Tibial nerve (tissue), 4 donors: Measurements from ENCODE around the gene ANXA7. TPM values are rescaled to one million over a fixed set of nuclear protein-coding genes. Genes with fewer than 3 reads are reported as not detected.

Experiments used
- DNase-seq, 2 donors: peaks; one replicate each; pipeline ENCODE4 v3.0.0-alpha.2; 2019; ENCODE audit warnings: low spot score in 2 of 2
- H3K27ac ChIP-seq, 4 donors: fragments of 200-600 bp; sonication (generic) in 3 of 4; one replicate each; pipeline ENCODE4 v1.5.1; 2017 to 2019; ENCODE audit warnings: mild to moderate bottlenecking in 1 of 4
- H3K27me3 ChIP-seq, 2 donors: fragments of 200-600 bp; sonication (generic) in 1 of 2; one replicate each; pipeline versions ENCODE4 v1.5.1 to v1.6.0; 2017 to 2019
- H3K36me3 ChIP-seq, 3 donors: fragments of 200-600 bp; sonication (generic); one replicate each; pipeline ENCODE4 v1.5.1; 2018 to 2019
- H3K4me1 ChIP-seq, 4 donors: fragments of 200-600 bp; sonication (generic) in 3 of 4; one replicate each; pipeline ENCODE4 v1.5.1; 2017 to 2019
- H3K4me3 ChIP-seq, 4 donors: fragments of 200-600 bp; sonication (generic) in 3 of 4; one replicate each; pipeline ENCODE4 v1.5.1; 2017 to 2019; ENCODE audit warnings: mild to moderate bottlenecking in 1 of 4, moderate library complexity in 1 of 4
- H3K9me3 ChIP-seq, 4 donors: fragments of 200-600 bp; sonication (generic) in 3 of 4; one replicate each; pipeline ENCODE4 v1.5.1; 2017 to 2019
- CTCF ChIP-seq, 5 experiments: fragments of 200-600 bp in 3 of 5; fragments of 450-650 bp in 2 of 5; sonication (generic) in 3 of 5; IDR thresholded peaks; one replicate each; pipeline ENCODE4 v1.5.1; 2016 to 2019; ENCODE audit warnings: antibody characterized with exemption in 5 of 5, mild to moderate bottlenecking in 3 of 5, moderate library complexity in 2 of 5
- EP300 ChIP-seq, 2 donors: sonication (generic); formaldehyde crosslinking; IDR thresholded peaks; one replicate each; pipeline ENCODE4 v1.6.1; 2017; ENCODE audit warnings: antibody characterized with exemption in 2 of 2, mild to moderate bottlenecking in 1 of 2
- POLR2A ChIP-seq, 2 donors: fragments of 450-650 bp; IDR thresholded peaks; one replicate each; pipeline ENCODE4 v1.6.1; 2017; ENCODE audit warnings: antibody characterized with exemption in 2 of 2, mild to moderate bottlenecking in 2 of 2, moderate library complexity in 2 of 2
- WGBS, 2 donors: methylation state at CpG; one replicate each; pipeline ENCODE4 v1.1.5; 2018; 5-methylcytosine and 5-hydroxymethylcytosine counted together
- total RNA-seq, 4 donors: library from RNA; depleted of rRNA; stranded (reverse); fragments of >200 nt; gene quantifications; one replicate each; pipeline ENCODE4 v1.1.0, GENCODE V29; 2016

ANXA7 gene
- total RNA-seq, 4 donors from 2014 or later, result 82.7 to 141 (median 114) TPM

GRCh38 chr10:73408978-73409521 is 4.8 kb downstream of the ANXA7 start:
- Histone ChIP-seq H3K4me3 (no peak overlapping the region), H3K27me3 (no peaks in the 10 kb centered on the region), H3K4me1 (peaks cover 0 to 53% (median 10%) of the 10 kb centered on the region in 4 donors), H3K27ac (no peak overlapping the region), H3K9me3 (no peaks in the 10 kb centered on the region), H3K36me3 (peaks cover 0 to 11% (median 0%) of the 10 kb centered on the region in 3 donors)
- TF ChIP-seq CTCF (IDR thresholded peaks at IDR 0.05) (no peak), POLR2A (IDR thresholded peaks at IDR 0.05) (no peak), EP300 (IDR thresholded peaks at IDR 0.05) (no peak)
- 76 to 79% methylated on average over 4 of the region's 4 CpGs for WGBS, 2 donors
- no peak for DNase-seq

DNA sequence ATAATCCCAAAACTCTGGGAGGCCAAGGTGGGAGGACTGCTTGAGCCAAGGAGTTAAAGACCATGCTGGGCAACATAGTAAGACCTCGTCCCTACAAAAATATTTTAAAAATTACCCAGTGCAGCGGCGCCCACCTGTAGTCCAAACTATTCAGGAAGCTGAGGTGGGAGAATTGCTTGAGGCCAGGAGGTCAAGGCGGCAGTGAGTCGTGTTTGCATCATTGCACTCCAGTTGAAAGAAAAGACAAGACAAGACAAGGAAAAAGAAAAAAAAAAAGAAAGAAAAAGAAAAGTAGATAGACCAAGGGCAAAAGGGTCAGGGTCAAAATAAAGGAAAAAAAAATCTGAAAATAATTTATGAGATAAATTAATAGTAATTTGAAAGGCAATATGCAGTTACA is 5.8 kb downstream of the ANXA7 start:
- DNase-seq, result no peak
- TF ChIP-seq CTCF (IDR thresholded peaks at IDR 0.05) (no peak), EP300 (IDR thresholded peaks at IDR 0.05) (no peak)
- no peaks in the 10 kb centered on the region for H3K9me3 ChIP-seq
- peaks cover 0 to 11% (median 0%) of the 10 kb centered on the region in 3 donors for H3K36me3 ChIP-seq
- no peak overlapping the region for H3K4me3 ChIP-seq
- peaks cover 0 to 58% (median 10%) of the 10 kb centered on the region in 4 donors for H3K4me1 ChIP-seq
- H3K27ac ChIP-seq, result no peak overlapping the region
- H3K27me3 ChIP-seq, result no peaks in the 10 kb centered on the region
- 89 to 95% methylated on average over 5 of the region's 5 CpGs for WGBS, 2 donors

GRCh38 chr10:73407495-73407894 is 6.4 kb downstream of the ANXA7 start:
- TF ChIP-seq EP300 (IDR thresholded peaks at IDR 0.05) (no peak), CTCF (IDR thresholded peaks at IDR 0.05) (no peak)
- Histone ChIP-seq H3K4me1 (peaks cover 0 to 58% (median 9%) of the 10 kb centered on the region in 4 donors), H3K4me3 (no peak overlapping the region), H3K36me3 (peaks cover 0 to 11% (median 0%) of the 10 kb centered on the region in 3 donors), H3K27ac (no peak overlapping the region), H3K27me3 (no peaks in the 10 kb centered on the region), H3K9me3 (no peaks in the 10 kb centered on the region)
- 81 to 91% methylated on average over 1 of the region's 1 CpG for WGBS, 2 donors
- DNase-seq, result no peak

GRCh38 chr10:73406846-73407245 is 7.0 kb downstream of the ANXA7 start:
- Histone ChIP-seq H3K36me3 (peaks cover 0 to 11% (median 0%) of the 10 kb centered on the region in 3 donors), H3K27me3 (no peaks in the 10 kb centered on the region), H3K4me1 (peaks cover 0 to 55% (median 4%) of the 10 kb centered on the region in 4 donors), H3K9me3 (no peaks in the 10 kb centered on the region), H3K4me3 (no peak overlapping the region), H3K27ac (no peak overlapping the region)
- TF ChIP-seq CTCF (IDR thresholded peaks at IDR 0.05), result no peak
- TF ChIP-seq EP300 (IDR thresholded peaks at IDR 0.05), result no peak
- no peak for TF ChIP-seq POLR2A (IDR thresholded peaks at IDR 0.05)
- WGBS, 2 donors, result 82 to 87% methylated on average over 5 of the region's 5 CpGs
- no peak for DNase-seq

DNA sequence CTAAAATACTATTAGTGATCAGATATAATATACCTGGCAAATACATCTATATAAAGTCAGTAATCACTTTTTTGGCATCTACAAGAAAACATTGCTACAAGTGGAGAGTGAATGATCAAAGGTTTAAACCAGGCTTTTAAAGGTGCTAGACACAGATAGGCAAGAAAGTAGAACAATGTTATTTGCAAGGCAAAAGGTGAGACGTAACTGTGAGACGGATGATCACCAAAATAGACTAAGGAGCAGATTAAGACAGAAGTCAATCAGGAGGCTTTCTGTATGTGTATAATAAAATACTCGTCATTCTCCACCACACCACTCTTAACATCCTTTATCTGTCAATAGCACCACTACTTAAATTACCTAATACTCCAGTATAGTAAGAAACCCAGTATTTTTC is 8.3 kb downstream of the ANXA7 start:
- H3K9me3 ChIP-seq, result no peaks in the 10 kb centered on the region
- no peak overlapping the region for H3K27ac ChIP-seq
- WGBS, 2 donors, result 94 to 95% methylated on average over 3 of the region's 3 CpGs
- TF ChIP-seq POLR2A (IDR thresholded peaks at IDR 0.05) (no peak), EP300 (IDR thresholded peaks at IDR 0.05) (no peak), CTCF (IDR thresholded peaks at IDR 0.05) (no peak)
- peaks cover 0 to 52% (median 2%) of the 10 kb centered on the region in 4 donors for H3K4me1 ChIP-seq
- DNase-seq, result no peak
- H3K4me3 ChIP-seq, result no peak overlapping the region
- peaks cover 0 to 11% (median 0%) of the 10 kb centered on the region in 3 donors for H3K36me3 ChIP-seq
- no peaks in the 10 kb centered on the region for H3K27me3 ChIP-seq
